Calu3 (cell line): Measurements from ENCODE around the gene DHX57. TPM values are rescaled to one million over a fixed set of nuclear protein-coding genes. Genes with fewer than 3 reads are reported as not detected.
A peak's percentile ranks its signal among the peaks of the same experiment; 100 is the strongest.

Experiments used
- BruUV-seq: library from RNA; stranded (reverse); fragments of 400-500 nt; replicated peaks from 2 replicates; lab custom pipeline; 2021; lab: Mats Ljungman, UMichigan
- CTCF ChIA-PET: fragments of 300-600 bp; sonication (Branson Sonifier 250); formaldehyde crosslinking; loops from one replicate; lab custom pipeline; 2022; ENCODE audit warnings: antibody characterized with exemption; lab: Charles Lee
- DNase-seq: peaks from one replicate; pipeline ENCODE4 v3.0.0; 2022
- H3K27ac Mint-ChIP-seq: one replicate; pipeline ENCODE4 v1.8.0; 2022; ENCODE audit warnings: mixed read lengths; ENCODE audit not compliant: unreplicated experiment
- H3K27me3 Mint-ChIP-seq: one replicate; pipeline ENCODE4 v1.8.0; 2022; ENCODE audit warnings: mixed read lengths; ENCODE audit not compliant: unreplicated experiment
- H3K36me3 Mint-ChIP-seq: one replicate; pipeline ENCODE4 v1.8.0; 2022; ENCODE audit warnings: mild to moderate bottlenecking, moderate library complexity, mixed read lengths; ENCODE audit not compliant: insufficient read depth, unreplicated experiment
- H3K4me1 Mint-ChIP-seq: one replicate; pipeline ENCODE4 v1.8.0; 2022; ENCODE audit warnings: mild to moderate bottlenecking, low read depth, mixed read lengths; ENCODE audit not compliant: unreplicated experiment
- H3K4me3 Mint-ChIP-seq: one replicate; pipeline ENCODE4 v1.8.0; 2022; ENCODE audit warnings: mild to moderate bottlenecking, low read depth, moderate library complexity, mixed read lengths; ENCODE audit not compliant: unreplicated experiment
- H3K9me3 Mint-ChIP-seq: one replicate; pipeline ENCODE4 v1.8.0; 2022; ENCODE audit warnings: low read depth, mixed read lengths; ENCODE audit not compliant: unreplicated experiment
- CTCF ChIP-seq: fragments of 200-600 bp; IDR thresholded peaks from one replicate; pipeline ENCODE4 v1.8.0; 2022; ENCODE audit warnings: antibody characterized with exemption; ENCODE audit not compliant: unreplicated experiment
- intact Hi-C: fragments of 100-400 bp; cut with micrococcal nuclease; formaldehyde crosslinking; loops from one replicate; pipeline ENCODE4 v1.10.0; 2022; ENCODE audit not compliant: unreplicated experiment
- total RNA-seq: library from RNA; stranded (reverse); gene quantifications from 2 replicates; pipeline ENCODE4 v1.2.3, GENCODE V29; 2022

DHX57 gene
- total RNA-seq, 1 experiment from 2014 or later, result 20.3 TPM

- Mint-ChIP-seq H3K36me3 (peaks cover 24% of the 10 kb centered on the region), H3K4me3 (no peak overlapping the region), H3K4me1 (peaks cover 16% of the 10 kb centered on the region), H3K27ac (no peak overlapping the region), H3K9me3 (peaks cover 4% of the 10 kb centered on the region), H3K27me3 (no peaks in the 10 kb centered on the region)
- CTCF ChIA-PET, result no interaction called here
- intact Hi-C loops, result no loop called here
- no peak for TF ChIP-seq CTCF
- DNase-seq, result no peak
- no TSS peak for BruUV-seq
These were observed 2.0 kb downstream of the DHX57 start for GRCh38 chr2:38873763-38874162.

GRCh38 chr2:38871432-38871831 is 4.3 kb downstream of the DHX57 start:
- BruUV-seq, result no TSS peak
- no peak overlapping the region for H3K4me3 Mint-ChIP-seq
- intact Hi-C loops, result no loop called here
- H3K36me3 Mint-ChIP-seq, result peaks cover 20% of the 10 kb centered on the region
- H3K4me1 Mint-ChIP-seq, result peaks cover 19% of the 10 kb centered on the region
- TF ChIP-seq CTCF, result no peak
- H3K27me3 Mint-ChIP-seq, result no peaks in the 10 kb centered on the region
- no peak for DNase-seq
- CTCF ChIA-PET, result no interaction called here
- peaks cover 4% of the 10 kb centered on the region for H3K9me3 Mint-ChIP-seq
- no peak overlapping the region for H3K27ac Mint-ChIP-seq

- Mint-ChIP-seq H3K4me3 (no peak overlapping the region), H3K27me3 (no peaks in the 10 kb centered on the region), H3K36me3 (no peaks in the 10 kb centered on the region), H3K27ac (no peak overlapping the region), H3K4me1 (peaks cover 9% of the 10 kb centered on the region), H3K9me3 (peaks cover 4% of the 10 kb centered on the region)
- TF ChIP-seq CTCF, result no peak
- DNase-seq, result peak; percentile 39
- CTCF ChIA-PET, result no interaction called here
- no TSS peak for BruUV-seq
- intact Hi-C loops, result no loop called here
These were observed 8.8 kb downstream of the DHX57 start for GRCh38 chr2:38866773-38867443.

GRCh38 chr2:38863061-38863695 is 12.6 kb downstream of the DHX57 start:
- BruUV-seq, result no TSS peak
- CTCF ChIA-PET, result interaction anchor here (0.5 kb wide), 1 partner anchor 72 kb away, joined by 5 read pairs; no protein-coding TSS in a partner anchor
- Mint-ChIP-seq H3K4me3 (no peak overlapping the region), H3K27ac (no peak overlapping the region), H3K4me1 (peaks cover 9% of the 10 kb centered on the region), H3K27me3 (no peaks in the 10 kb centered on the region), H3K36me3 (no peaks in the 10 kb centered on the region), H3K9me3 (no peaks in the 10 kb centered on the region)
- intact Hi-C loops, result no loop called here
- TF ChIP-seq CTCF, result no peak
- no peak for DNase-seq
